NB4 (cell line): Measurements from ENCODE around the gene MROH7.

Experiments used
- MYC ChIP-seq: IDR thresholded peaks from 2 replicates; pipeline ENCODE4 v1.6.1; 2011; ENCODE audit warnings: low read depth, low read length
- POLR2A ChIP-seq: IDR thresholded peaks from 2 replicates; pipeline ENCODE4 v1.6.1; 2011; ENCODE audit warnings: mild to moderate bottlenecking; ENCODE audit not compliant: insufficient read length; ENCODE audit errors: extremely low read depth
- TF ChIP-seq, protein P1 (sequence below): IDR thresholded peaks from 2 replicates; pipeline ENCODE4 v1.6.1; 2011; ENCODE audit warnings: low read depth, low read length
- TF ChIP-seq, protein P2 (sequence below): IDR thresholded peaks from one replicate; pipeline ENCODE4 v1.5.1; 2012; ENCODE audit warnings: low read depth, low read length

DNA sequence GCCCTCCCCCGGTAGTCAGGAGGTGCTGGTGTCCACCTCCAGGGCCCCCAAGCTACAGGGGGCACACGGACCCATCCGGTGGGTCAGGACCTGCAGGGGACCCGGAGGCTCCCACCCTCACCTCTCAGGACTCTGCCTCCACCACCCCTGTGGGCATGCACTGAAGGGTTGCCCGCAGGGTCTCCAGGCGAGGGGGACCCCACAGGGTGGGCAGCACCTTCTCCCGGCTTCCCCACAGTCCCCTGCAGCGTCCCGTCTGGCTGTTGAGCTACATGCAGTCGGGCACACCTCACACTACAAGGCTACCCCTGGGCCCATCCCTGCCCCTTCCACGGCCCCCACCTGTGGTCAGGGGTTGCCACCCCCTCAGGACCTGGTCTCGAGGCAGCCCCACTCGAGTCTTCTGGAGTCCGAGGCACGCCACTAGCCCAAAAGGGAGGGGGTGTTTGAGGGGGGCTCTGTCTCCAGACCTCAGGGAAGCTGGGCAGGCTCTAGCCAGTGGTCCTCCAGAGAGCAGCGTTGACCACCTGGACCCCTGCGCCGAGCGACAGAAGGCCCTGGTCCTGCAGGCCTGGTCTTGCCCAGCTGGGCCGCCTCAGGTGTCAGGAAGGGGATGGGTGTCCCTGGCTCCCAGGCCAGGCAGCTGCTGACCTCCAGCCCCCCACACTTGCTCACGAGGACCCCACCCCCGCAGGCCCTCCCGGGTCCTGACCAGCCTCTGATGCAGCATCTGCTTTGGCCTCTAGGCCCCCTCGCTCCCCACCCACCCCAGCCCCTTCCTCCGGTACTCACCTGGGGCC lies 113.1 kb downstream of the MROH7 start:
- TF ChIP-seq, protein P1, sequence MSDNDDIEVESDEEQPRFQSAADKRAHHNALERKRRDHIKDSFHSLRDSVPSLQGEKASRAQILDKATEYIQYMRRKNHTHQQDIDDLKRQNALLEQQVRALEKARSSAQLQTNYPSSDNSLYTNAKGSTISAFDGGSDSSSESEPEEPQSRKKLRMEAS: no peak
- TF ChIP-seq, protein P2, sequence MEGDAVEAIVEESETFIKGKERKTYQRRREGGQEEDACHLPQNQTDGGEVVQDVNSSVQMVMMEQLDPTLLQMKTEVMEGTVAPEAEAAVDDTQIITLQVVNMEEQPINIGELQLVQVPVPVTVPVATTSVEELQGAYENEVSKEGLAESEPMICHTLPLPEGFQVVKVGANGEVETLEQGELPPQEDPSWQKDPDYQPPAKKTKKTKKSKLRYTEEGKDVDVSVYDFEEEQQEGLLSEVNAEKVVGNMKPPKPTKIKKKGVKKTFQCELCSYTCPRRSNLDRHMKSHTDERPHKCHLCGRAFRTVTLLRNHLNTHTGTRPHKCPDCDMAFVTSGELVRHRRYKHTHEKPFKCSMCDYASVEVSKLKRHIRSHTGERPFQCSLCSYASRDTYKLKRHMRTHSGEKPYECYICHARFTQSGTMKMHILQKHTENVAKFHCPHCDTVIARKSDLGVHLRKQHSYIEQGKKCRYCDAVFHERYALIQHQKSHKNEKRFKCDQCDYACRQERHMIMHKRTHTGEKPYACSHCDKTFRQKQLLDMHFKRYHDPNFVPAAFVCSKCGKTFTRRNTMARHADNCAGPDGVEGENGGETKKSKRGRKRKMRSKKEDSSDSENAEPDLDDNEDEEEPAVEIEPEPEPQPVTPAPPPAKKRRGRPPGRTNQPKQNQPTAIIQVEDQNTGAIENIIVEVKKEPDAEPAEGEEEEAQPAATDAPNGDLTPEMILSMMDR: no peak
- TF ChIP-seq POLR2A: no peak
- no peak for TF ChIP-seq MYC
